HG03103 (cell line): ENCODE data around the gene TBCCD1.
"Not testable (repeated sequence)": the region's sequence is repeated elsewhere in the genome, so short reads cannot be mapped to it uniquely, and the experiment has no call there.

ENCODE experiments used
- ATAC-seq: cut with Tn5 transposase; IDR thresholded peaks from one replicate; pipeline ENCODE4 v1.9.1; 2021; ENCODE audit warnings: low read depth; ENCODE audit not compliant: unreplicated experiment

Gene TBCCD1

GRCh38 chr3:186498022-186498421, 69.1 kb downstream of the TBCCD1 start:
- not testable (repeated sequence) for ATAC-seq

DNA sequence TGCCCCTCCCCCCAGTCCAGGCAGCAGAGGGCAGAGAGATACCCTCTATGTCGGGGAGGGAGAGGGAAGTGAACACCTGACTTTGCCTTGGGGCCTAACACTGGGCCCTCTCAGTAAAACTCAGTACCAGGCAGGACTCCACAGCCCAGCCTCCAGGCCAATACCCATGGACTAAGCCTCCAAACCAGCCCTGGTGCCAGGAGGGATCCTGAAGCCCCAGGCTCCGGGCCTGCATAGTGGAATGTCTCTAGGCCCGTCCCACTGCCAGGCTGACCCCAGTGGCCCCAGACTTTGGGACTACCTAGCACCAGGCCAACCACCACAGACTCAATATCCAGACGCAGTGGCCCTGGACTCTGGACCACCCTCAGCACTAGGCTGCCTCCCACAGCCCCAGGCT, 69.5 kb downstream of the TBCCD1 start:
- no peak for ATAC-seq

- no peak for ATAC-seq
Observed at GRCh38 chr3:186496635-186497034, 70.5 kb downstream of the TBCCD1 start.
